GM21390 (cell line): ENCODE results near the gene SLC28A1.

Experiments used
- ATAC-seq: cut with Tn5 transposase; IDR thresholded peaks from one replicate; pipeline ENCODE4 v1.9.1; 2021; ENCODE audit not compliant: unreplicated experiment

The SLC28A1 gene

DNA sequence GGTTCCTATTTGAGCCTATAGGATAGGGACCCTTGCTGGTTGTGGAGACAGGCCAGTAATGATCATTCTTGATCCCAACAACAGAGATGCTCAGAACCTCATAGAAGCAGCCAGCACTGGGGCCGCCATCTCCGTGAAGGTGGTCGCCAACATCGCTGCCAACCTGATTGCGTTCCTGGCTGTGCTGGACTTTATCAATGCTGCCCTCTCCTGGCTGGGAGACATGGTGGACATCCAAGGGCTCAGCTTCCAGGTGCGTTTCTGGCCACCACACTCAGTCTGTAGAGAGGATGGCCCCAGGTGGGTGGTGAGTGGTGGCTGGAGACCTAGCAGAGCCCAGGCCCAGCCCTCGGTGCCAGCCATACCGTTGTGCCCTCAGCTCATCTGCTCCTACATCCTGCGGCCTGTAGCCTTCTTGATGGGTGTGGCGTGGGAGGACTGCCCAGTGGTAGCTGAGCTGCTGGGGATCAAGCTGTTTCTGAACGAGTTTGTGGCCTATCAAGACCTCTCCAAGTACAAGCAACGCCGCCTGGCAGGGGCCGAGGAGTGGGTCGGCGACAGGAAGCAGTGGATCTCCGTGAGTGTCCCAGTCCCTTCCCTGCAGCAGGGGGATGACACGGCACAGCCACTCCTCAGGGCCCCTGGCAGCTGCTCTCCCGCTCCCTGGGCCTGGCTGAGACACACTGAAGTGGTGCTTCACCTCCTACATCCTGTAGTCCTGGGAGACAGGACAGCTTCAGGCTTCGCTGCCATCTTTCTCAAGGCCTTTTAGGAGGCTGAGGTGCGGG is 50.7 kb downstream of the SLC28A1 start:
- ATAC-seq: no peak

DNA sequence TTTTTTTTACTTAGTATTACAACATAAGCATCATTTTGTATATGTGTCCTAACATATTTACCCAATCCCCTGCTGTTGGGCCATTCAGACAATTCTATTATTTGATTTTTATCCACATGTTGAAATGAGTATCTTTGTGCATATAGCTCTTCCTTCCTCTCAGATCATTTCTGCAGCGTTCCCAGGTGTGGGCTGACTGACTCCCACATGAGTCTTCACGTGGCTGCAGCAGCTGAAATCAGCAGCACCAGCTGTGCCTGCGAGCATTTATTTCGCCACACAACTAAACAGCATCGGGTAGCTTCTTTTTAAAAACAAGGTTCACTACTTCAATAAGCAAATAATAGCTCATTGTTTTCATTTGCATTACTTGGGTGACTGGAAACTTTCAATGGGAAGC is 52.7 kb downstream of the SLC28A1 start:
- no peak for ATAC-seq

GRCh38 chr15:84938726-84939125 is 54.3 kb downstream of the SLC28A1 start:
- no peak for ATAC-seq

DNA sequence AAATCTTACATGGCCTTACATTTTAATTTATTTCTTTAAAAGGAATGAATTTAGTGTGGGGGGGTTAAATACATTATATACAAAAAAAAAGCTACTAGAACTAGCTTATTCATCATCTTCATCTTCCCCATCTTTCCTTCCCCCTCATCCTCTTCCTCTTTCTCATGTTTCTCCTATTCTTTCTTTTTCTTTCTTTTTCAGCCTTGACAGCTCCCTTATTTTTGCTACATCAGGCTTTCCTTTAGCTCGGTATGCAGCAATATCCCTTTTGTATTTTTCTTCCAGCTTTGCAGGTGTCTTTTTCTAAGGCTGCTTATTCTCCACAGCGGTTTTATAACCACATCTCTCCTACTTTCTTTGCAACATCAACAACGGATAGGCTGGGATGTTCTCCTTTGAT is 55.9 kb downstream of the SLC28A1 start:
- ATAC-seq: no peak

DNA sequence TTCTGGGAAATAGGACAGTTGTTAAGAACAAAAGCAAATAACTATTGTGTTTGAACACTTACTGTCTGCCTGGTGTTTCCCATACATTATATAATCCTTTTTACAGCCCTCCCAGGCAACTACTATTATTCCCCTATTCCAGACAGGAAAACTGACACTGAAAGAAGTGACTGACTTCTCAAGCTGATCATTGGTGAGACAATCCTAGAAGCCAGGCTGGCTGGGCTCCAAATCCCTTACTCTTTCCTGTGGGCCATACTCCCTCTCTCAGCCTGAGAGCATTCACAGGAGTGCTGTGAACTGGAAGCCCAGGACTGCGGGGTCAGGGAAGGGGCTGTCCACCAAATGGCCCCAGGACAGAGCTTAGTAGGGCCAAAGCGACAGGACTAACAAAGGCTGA is 58.0 kb downstream of the SLC28A1 start:
- no peak for ATAC-seq

GRCh38 chr15:84944311-84944710 is 59.8 kb downstream of the SLC28A1 start:
- ATAC-seq: no peak

DNA sequence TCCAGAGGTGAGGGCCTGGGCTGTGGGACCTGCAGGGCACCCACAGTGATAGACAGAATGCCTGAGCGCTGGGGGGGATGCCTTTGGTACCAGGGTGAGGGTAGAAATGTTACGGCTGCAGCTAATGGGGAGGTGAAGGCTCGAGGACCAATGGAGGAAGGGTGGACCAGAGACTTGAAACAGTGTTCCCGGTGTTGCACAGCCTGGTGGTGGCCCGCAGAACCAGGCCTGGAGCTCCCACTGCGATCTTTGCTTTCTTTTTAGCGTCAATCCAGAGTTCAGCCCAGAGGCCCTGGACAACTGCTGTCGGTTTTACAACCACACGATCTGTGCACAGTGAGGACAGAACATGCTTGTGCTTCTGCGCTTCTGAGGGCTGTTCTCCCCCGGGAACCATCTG is 60.4 kb downstream of the SLC28A1 start:
- no peak for ATAC-seq

DNA sequence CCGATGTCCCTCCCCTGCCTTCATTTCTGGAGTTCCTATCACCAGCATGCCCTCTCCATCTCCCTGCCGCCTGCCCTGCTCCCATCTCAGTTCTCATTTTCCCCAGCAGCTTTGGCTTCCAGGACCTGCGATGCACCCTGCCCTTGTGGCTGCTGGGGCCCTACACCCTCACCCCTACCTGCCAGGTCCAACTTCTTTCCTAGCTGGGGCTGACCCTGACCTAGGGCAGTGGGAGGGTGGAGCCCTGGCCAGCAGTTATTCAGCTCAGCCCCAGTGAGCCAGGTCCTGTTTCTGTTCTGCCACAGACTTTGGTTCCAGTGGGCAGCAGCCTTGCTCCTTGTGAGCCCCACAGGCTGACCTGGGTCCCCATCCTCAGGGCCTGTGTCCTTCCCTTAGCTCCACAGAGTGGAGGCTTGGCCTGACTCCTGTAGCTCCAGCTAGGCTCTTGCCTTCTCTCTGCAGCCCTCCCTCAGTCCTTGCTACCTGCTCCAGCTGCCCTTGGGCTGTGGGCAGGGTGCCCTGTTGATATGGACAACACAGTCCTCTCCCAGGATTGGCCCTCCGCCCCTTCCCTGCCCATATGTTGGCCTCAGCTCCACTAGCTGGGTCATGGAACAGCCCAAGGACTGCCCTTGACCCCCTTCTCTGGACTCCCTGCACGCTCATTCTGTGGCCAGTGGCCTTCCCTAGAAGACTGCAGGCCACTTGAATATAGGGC is 62.5 kb downstream of the SLC28A1 start:
- ATAC-seq: no peak

- no peak for ATAC-seq
Measured at GRCh38 chr15:84947947-84948830, 63.7 kb downstream of the SLC28A1 start.

DNA sequence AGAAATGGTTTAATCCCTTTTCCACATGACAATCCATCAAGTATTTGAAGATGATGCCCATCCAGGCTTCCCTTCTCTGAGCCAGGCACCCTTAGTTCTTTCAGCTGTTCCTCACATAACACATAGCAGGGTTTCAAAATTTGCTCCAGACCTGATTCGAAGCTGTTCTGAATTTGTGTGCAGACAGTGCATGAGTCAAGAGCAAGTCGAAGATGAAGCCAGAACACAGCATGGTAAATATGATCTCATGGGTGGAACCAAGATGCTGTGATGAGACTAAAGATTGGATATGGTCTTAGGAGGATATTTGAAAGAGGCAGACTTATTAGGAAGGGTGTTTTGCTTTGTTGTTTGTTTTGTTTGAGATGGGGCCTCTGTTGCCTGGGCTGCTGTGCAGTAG is 64.6 kb downstream of the SLC28A1 start:
- ATAC-seq: no peak

- no peak for ATAC-seq
Measured at GRCh38 chr15:84949845-84950569, 65.5 kb downstream of the SLC28A1 start.

DNA sequence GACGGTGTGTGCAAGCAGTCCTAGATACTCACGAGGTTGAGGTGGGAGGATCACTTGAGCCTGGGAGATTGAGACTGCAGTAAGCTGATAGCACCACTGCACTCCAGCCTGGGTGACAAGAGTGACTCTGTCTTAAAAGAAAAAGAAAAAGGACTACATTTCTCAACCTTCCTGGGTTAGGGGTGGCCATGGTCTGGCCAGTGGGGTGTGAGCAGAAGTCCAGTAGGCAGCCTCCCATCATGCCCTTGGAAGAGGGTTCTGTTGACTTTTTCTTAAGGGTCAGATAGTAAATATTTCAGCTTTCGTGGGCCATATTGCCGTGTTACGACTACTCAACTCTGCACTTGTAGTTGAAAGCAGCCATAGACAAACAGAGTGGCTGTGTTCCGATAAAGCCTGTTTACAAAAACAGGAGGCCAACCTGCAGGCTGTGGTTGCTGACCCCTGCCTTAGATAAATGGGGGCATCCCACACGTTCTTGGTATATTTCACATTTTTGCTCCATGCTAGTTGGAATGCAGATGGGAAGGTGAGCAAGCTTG is 66.2 kb downstream of the SLC28A1 start:
- ATAC-seq: no peak

- ATAC-seq: no peak
Measured at GRCh38 chr15:84951736-84952135, 67.3 kb downstream of the SLC28A1 start.

DNA sequence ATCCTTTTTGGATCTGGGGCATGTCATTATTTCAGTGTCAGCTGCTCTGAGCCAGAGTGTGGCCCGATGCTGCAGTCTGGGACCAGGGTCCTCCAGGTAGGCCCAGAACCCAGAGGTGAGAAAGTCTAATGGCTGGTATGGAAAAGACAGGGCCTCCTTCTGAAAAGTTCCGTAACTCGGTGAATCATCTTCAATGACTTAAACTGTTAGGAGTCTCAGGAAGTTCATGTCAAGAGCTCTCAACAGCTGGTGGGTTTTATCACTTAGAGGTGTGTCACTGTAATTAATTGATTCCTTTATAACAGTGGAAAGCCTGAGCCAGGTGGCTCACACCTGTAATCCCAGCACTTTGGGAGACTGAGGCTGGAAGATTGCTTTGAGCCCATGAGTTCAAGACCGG is 68.7 kb downstream of the SLC28A1 start:
- no peak for ATAC-seq

DNA sequence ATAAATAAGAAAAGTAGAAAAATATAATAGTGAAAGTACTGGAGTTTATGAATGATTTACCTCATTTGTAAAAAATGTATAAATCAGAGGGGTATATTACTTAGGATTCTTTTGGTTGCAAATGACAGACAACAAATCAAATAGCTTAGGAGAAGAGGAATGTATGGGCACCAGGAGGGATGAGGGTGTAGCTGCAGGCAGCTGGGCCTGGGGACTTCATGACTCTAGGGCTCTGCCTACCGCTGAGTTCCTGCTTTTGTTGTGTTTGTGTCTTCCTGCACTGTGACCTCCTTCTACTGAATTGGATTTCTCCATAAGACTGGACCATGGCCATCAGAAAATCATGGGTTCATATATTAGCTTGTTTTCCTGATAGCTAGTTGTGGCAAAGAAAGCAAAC is 69.3 kb downstream of the SLC28A1 start:
- ATAC-seq: no peak

- ATAC-seq: peak; percentile 57
Measured at GRCh38 chr15:84955089-84955848, 70.8 kb downstream of the SLC28A1 start.

DNA sequence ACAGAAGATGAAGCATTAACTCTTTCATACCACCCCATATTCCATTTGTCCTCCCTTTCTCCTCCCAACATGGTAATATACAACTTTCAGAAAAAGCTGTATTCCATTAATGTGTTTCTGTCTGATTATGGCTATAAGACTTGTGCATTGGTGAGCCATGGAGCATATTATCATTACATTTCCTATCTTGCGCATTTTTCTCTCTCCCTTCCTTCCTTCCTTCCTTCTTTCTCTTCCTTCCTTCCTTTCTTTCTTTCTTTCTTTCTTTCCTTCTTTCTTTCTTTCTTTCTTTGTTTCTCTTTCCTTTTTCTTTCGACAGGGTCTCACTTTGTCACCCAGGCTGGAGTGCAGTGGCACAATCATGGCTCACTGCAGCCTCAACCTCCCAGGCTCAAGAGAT is 71.7 kb downstream of the SLC28A1 start:
- no peak for ATAC-seq

DNA sequence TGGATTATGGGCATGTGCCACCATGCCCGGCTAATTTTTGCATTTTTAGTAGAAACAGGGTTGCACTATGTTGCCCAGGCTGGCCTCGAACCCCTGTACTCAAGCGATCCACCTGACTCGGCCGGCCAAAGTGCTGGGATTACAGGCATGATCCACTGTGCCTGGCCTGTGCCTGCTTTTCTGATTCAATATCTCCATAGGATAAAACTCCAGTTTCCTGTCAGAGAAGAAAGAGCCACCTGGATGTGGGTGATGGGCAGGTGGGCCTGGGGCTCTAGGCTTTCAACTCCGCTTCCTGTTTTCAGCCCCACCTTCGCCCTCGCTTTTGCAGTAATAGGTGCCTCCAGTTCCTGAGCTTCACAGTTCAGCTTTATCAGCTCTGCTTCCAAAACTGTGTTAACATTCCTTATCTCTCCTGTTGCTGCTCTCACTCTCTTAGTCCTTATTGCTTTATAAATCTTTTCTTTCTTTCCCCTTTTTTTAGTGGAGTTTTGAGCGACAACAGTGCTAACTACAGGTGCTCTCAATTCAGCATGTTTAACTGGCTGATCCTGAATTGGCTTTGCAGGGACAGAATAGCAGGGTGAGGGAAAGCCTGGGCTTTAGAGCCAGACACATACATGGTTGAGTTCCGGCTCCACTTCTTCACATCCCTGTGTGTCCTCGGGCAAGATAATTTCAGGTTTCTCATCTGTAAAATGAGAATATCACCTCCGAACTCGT is 76.1 kb downstream of the SLC28A1 start:
- ATAC-seq: no peak

- ATAC-seq: no peak
Measured at GRCh38 chr15:84961114-84961452, 76.6 kb downstream of the SLC28A1 start.
